Activated CD8-positive, alpha-beta memory T cell treated with anti-CD3 and anti-CD28 coated beads, Interleukin-2, amount 50 U/mL, for 48 hours (primary cell): ENCODE data around the gene SERPINB10.
"Not testable (repeated sequence)": the region's sequence is repeated elsewhere in the genome, so short reads cannot be mapped to it uniquely, and the experiment has no call there.

Experiments
- DNase-seq: peaks from one replicate; pipeline ENCODE4 v3.0.0-alpha.2; 2020

SERPINB10 gene

GRCh38 chr18:63894106-63894772, 13.5 kb upstream of the SERPINB10 start:
- DNase-seq = no peak

- no peak for DNase-seq
Measured at GRCh38 chr18:63895190-63895589, 12.6 kb upstream of the SERPINB10 start.

GRCh38 chr18:63897072-63897471, 10.7 kb upstream of the SERPINB10 start:
- no peak for DNase-seq

GRCh38 chr18:63899206-63899605, 8.6 kb upstream of the SERPINB10 start:
- DNase-seq = no peak

GRCh38 chr18:63903851-63904570, 3.7 kb upstream of the SERPINB10 start:
- DNase-seq = no peak

- no peak for DNase-seq
Measured at GRCh38 chr18:63904694-63905093, 3.1 kb upstream of the SERPINB10 start.

- no peak for DNase-seq
Measured at GRCh38 chr18:63905361-63905760, 2.4 kb upstream of the SERPINB10 start.

- no peak for DNase-seq
Measured at GRCh38 chr18:63906056-63906455, 1.7 kb upstream of the SERPINB10 start.

- DNase-seq = no peak
Measured at GRCh38 chr18:63908858-63909257, 1.1 kb downstream of the SERPINB10 start.

GRCh38 chr18:63909870-63910269, 2.1 kb downstream of the SERPINB10 start:
- DNase-seq = no peak

- no peak for DNase-seq
Measured at GRCh38 chr18:63917817-63918216, 10.1 kb downstream of the SERPINB10 start.

- DNase-seq = no peak
Measured at GRCh38 chr18:63922049-63922448, 14.3 kb downstream of the SERPINB10 start.

GRCh38 chr18:63924551-63924950, 16.8 kb downstream of the SERPINB10 start:
- DNase-seq = no peak

- DNase-seq = no peak
Measured at GRCh38 chr18:63928331-63928730, 20.6 kb downstream of the SERPINB10 start.

- not testable (repeated sequence) for DNase-seq
Measured at GRCh38 chr18:63929369-63929768, 21.6 kb downstream of the SERPINB10 start.

- DNase-seq = no peak
Measured at GRCh38 chr18:63930773-63931354, 23.1 kb downstream of the SERPINB10 start.

GRCh38 chr18:63936156-63936931, 28.6 kb downstream of the SERPINB10 start:
- DNase-seq = peak; percentile 80

GRCh38 chr18:63936932-63937393, 29.2 kb downstream of the SERPINB10 start:
- no peak for DNase-seq

- no peak for DNase-seq
Measured at GRCh38 chr18:63940008-63940407, 32.2 kb downstream of the SERPINB10 start.

GRCh38 chr18:63940543-63941050, 32.8 kb downstream of the SERPINB10 start:
- not testable (repeated sequence) for DNase-seq

- no peak for DNase-seq
Measured at GRCh38 chr18:63947051-63947790, 39.5 kb downstream of the SERPINB10 start.

GRCh38 chr18:63949068-63949737, 41.4 kb downstream of the SERPINB10 start, which contains the start of gene HMSD:
HMSD (plus strand) TSS chr18:63949301; CDS start chr18:63953456, 4,155 bp downstream.
- peak; percentile 82 for DNase-seq
